H1 (cell line): Measurements from ENCODE around the gene EPHA2.

Experiments used
- CEBPB ChIP-seq: IDR thresholded peaks from 2 replicates; pipeline ENCODE4 v1.6.1; 2012; ENCODE audit warnings: low read depth, low read length
- CTCF ChIP-seq, 3 experiments: IDR thresholded peaks; 1 replicate in 2 of 3; 2 replicates in 1 of 3; pipeline versions ENCODE4 v1.5.1 to v1.6.1; 2011; ENCODE audit warnings: low read length in 3 of 3, mild to moderate bottlenecking in 3 of 3, inconsistent platforms in 2 of 3, low read depth in 1 of 3, moderate library complexity in 1 of 3; ENCODE audit not compliant: insufficient read depth in 1 of 3; ENCODE audit errors: control extremely low read depth in 1 of 3
- EP300 ChIP-seq, 2 experiments: IDR thresholded peaks; 1 replicate in 1 of 2; 2 replicates in 1 of 2; pipeline ENCODE4 v1.6.1; 2011 to 2012; ENCODE audit warnings: low read depth in 2 of 2, low read length in 2 of 2, mild to moderate bottlenecking in 2 of 2, borderline replicate concordance in 1 of 2, inconsistent platforms in 1 of 2, moderate library complexity in 1 of 2
- JUN ChIP-seq: IDR thresholded peaks from 2 replicates; pipeline ENCODE4 v1.6.1; 2011; ENCODE audit warnings: low read depth, mild to moderate bottlenecking, improper control_type of control experiment, low read length
- JUND ChIP-seq: IDR thresholded peaks from 2 replicates; pipeline ENCODE4 v1.6.1; 2011; ENCODE audit warnings: mild to moderate bottlenecking, improper control_type of control experiment, low read length
- POLR2A ChIP-seq, 2 experiments: IDR thresholded peaks; 1 replicate in 1 of 2; 2 replicates in 1 of 2; pipeline ENCODE4 v1.6.1; 2011; ENCODE audit warnings: low read depth in 2 of 2, low read length in 2 of 2, mild to moderate bottlenecking in 2 of 2; ENCODE audit errors: control extremely low read depth in 1 of 2
- POLR2AphosphoS5 ChIP-seq: IDR thresholded peaks from 2 replicates; pipeline ENCODE4 v1.6.1; 2011; ENCODE audit warnings: low read depth, low read length
- SIN3A ChIP-seq, 2 experiments: IDR thresholded peaks in 1 of 2; conservative IDR thresholded peaks in 1 of 2; 2 replicates each; pipeline ENCODE4 v1.6.1; 2011 to 2012; ENCODE audit warnings: low read length in 2 of 2, improper control_type of control experiment in 1 of 2, low read depth in 1 of 2, mild to moderate bottlenecking in 1 of 2
- TF ChIP-seq, protein P1 (sequence below): IDR thresholded peaks from 2 replicates; pipeline ENCODE4 v1.6.1; 2012; ENCODE audit warnings: inconsistent platforms

DNA sequence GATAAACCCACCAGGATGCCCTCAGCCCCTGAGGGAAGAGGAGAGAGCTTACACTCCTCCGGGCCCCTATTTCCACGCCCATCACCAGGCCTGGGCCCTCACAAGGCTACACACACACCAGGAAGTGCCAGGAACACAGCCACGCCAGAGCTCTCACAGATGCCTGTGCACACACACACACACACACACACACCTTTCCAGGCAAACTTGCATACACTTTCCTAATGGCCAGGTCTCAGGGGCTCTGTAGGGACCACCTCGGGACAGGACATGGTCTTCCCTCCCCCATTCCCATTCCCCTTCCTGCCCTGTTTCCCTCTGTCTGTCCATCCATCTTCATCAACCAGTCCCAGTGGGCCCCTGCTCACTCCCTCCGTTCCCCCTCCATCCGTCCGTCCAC lies 9.7 kb upstream of the EPHA2 start:
- TF ChIP-seq CTCF (IDR thresholded peaks at IDR 0.05; ENCODE audit: control extremely low read depth in 1 of 3, insufficient read depth in 1 of 3, low read depth in 1 of 3, low read length in 3 of 3), result no peak
- TF ChIP-seq JUN, result no peak
- TF ChIP-seq SIN3A (conservative IDR thresholded peaks at IDR 0.05 in 1 of 2, IDR thresholded peaks at IDR 0.05 in 1 of 2; ENCODE audit: low read depth in 1 of 2, low read length in 2 of 2), result no peak
- no peak for TF ChIP-seq POLR2A (IDR thresholded peaks at IDR 0.05; ENCODE audit: control extremely low read depth in 1 of 2, low read depth in 2 of 2, low read length in 2 of 2)
- TF ChIP-seq, protein P1, sequence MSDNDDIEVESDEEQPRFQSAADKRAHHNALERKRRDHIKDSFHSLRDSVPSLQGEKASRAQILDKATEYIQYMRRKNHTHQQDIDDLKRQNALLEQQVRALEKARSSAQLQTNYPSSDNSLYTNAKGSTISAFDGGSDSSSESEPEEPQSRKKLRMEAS, result no peak
- TF ChIP-seq POLR2AphosphoS5, result no peak
- no peak for TF ChIP-seq JUND
- TF ChIP-seq EP300 (IDR thresholded peaks at IDR 0.05; ENCODE audit: borderline replicate concordance in 1 of 2, low read depth in 2 of 2, low read length in 2 of 2), result no peak
- no peak for TF ChIP-seq CEBPB
